Measurements from ENCODE around the gene GLTP. TPM values are rescaled to one million over a fixed set of nuclear protein-coding genes. Genes with fewer than 3 reads are reported as not detected.
"Not testable (repeated sequence)": the region's sequence is repeated elsewhere in the genome, so short reads cannot be mapped to it uniquely, and the experiment has no call there.

The GLTP gene
- 10 to 100 TPM; 22.2 to 23.8 TPM for total RNA-seq

GRCh38 chr12:109880043-109880931 is at the start of gene GLTP:
GLTP (minus strand) TSS chr12:109880541; CDS start chr12:109880374, 167 bp downstream.
- peak within 1 kb of the TSS; percentile 76 for H3K27ac Mint-ChIP-seq
- H3K27me3 Mint-ChIP-seq, result peaks cover 11% of the 10 kb centered on the region
- H3K4me1 Mint-ChIP-seq, result peaks cover 62% of the 10 kb centered on the region
- no peaks in the 10 kb centered on the region for H3K9me3 Mint-ChIP-seq
- peak within 1 kb of the TSS; percentile 97 for H3K4me3 Mint-ChIP-seq
- ChIA-PET POLR2A (interaction anchor here (1.0 to 1.6 kb wide), 4 partner anchors 8 to 17 kb away, joined by 3 to 5 read pairs (median 4); no protein-coding TSS in a partner anchor), CTCF (interaction anchor here (1.0 to 3.8 kb wide), 4 partner anchors 9 to 35 kb away, joined by 3 to 14 read pairs (median 6); no protein-coding TSS in a partner anchor)
- peaks cover 4% of the 10 kb centered on the region for H3K36me3 Mint-ChIP-seq (ENCODE audit: low read depth)
- DNase-seq, result peak; percentile 91

GRCh38 chr12:109929326-109929725 is 49.0 kb upstream of the GLTP start:
- CTCF ChIA-PET, result interaction anchor here (1.4 to 6.8 kb wide), 5 partner anchors 11 to 84 kb away, joined by 3 to 38 read pairs (median 5); no protein-coding TSS in a partner anchor
- POLR2A ChIA-PET, result interaction anchor here (1.4 kb wide), 1 partner anchor 28 kb away, joined by 4 read pairs; no protein-coding TSS in a partner anchor

GRCh38 chr12:109928058-109928656 is 47.8 kb upstream of the GLTP start:
- H3K27me3 Mint-ChIP-seq, result no peaks in the 10 kb centered on the region
- CTCF ChIA-PET, result interaction anchor here (0.8 to 6.8 kb wide), 12 partner anchors 8 to 122 kb away, joined by 3 to 38 read pairs (median 3); no protein-coding TSS in a partner anchor

More at GRCh38 chr12:109929326-109929725, 49.0 kb upstream of the GLTP start:
- H3K36me3 Mint-ChIP-seq (ENCODE audit: low read depth), result peaks cover 48% of the 10 kb centered on the region
- H3K4me3 Mint-ChIP-seq, H3K27ac Mint-ChIP-seq, DNase-seq, H3K9me3 Mint-ChIP-seq, H3K27me3 Mint-ChIP-seq, H3K4me1 Mint-ChIP-seq: not testable (repeated sequence)

GRCh38 chr12:109927622-109928021 is 47.3 kb upstream of the GLTP start:
- ChIA-PET CTCF (interaction anchor here (0.8 to 6.8 kb wide), 7 partner anchors 9 to 107 kb away, joined by 3 to 38 read pairs (median 5); no protein-coding TSS in a partner anchor), POLR2A (interaction anchor here (1.1 kb wide), 1 partner anchor 75 kb away, joined by 4 read pairs; no protein-coding TSS in a partner anchor)
- no peak overlapping the region for H3K4me3 Mint-ChIP-seq
- no peaks in the 10 kb centered on the region for H3K4me1 Mint-ChIP-seq
- no peak overlapping the region for H3K27ac Mint-ChIP-seq
- no peaks in the 10 kb centered on the region for H3K9me3 Mint-ChIP-seq
- DNase-seq, result peak; percentile 51
- H3K36me3 Mint-ChIP-seq (ENCODE audit: low read depth), result peaks cover 36% of the 10 kb centered on the region
- H3K27me3 Mint-ChIP-seq, result no peaks in the 10 kb centered on the region

More at GRCh38 chr12:109928058-109928656, 47.8 kb upstream of the GLTP start:
- Mint-ChIP-seq H3K4me3 (no peak overlapping the region), H3K27ac (no peak overlapping the region), H3K9me3 (no peaks in the 10 kb centered on the region), H3K4me1 (no peaks in the 10 kb centered on the region), H3K36me3 (ENCODE audit: low read depth) (peaks cover 41% of the 10 kb centered on the region)
- DNase-seq, result no peak
- POLR2A ChIA-PET, result interaction anchor here (1.0 to 1.4 kb wide), 2 partner anchors 25 to 27 kb away, joined by 3 to 4 read pairs; no protein-coding TSS in a partner anchor

DNA sequence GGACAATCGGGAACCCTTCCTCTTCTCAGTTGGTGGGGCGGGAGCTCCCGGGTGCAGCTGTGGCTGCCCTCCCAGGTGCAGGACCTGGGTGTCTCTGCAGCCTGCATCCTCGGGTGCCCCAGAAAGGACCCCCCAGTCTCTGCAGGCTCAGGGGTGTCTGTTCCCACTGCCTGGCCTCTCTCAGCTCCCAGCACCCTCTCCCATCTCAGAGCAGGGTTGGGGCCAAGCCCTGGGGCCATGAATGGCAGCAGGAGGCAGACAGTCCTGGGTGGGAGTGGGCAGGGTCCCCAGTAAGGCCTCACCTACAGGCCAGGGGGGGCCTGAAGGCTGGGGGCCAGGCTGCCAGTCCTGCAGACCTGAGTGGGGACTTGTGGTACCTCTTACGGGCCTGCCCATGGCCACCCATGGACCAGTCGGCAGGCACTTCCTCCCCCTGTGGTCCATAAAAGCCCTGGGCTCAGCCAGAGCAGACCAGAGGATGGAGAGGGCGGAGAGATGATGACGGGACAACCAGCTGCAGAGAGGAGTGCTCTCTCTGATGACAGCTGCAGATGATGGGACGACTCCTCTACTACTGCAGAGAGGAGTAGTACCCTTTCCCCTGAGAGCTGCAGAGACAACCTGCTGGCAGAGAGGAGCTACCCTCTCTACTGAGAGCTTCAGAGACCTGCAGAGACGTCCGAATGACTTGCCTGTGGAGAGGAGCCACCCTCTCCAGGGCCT is 46.3 kb upstream of the GLTP start:
- Mint-ChIP-seq H3K4me1 (no peaks in the 10 kb centered on the region), H3K27ac (no peak overlapping the region), H3K27me3 (no peaks in the 10 kb centered on the region), H3K36me3 (ENCODE audit: low read depth) (peaks cover 28% of the 10 kb centered on the region), H3K4me3 (no peak overlapping the region), H3K9me3 (no peaks in the 10 kb centered on the region)
- ChIA-PET CTCF (interaction anchor here (0.7 to 6.8 kb wide), 3 partner anchors 14 to 81 kb away, joined by 5 to 38 read pairs (median 12); no protein-coding TSS in a partner anchor), POLR2A (interaction anchor here (1.1 kb wide), 1 partner anchor 74 kb away, joined by 4 read pairs; no protein-coding TSS in a partner anchor)
- DNase-seq, result no peak

GRCh38 chr12:109926016-109926415 is 45.7 kb upstream of the GLTP start:
- no peak overlapping the region for H3K27ac Mint-ChIP-seq
- no peaks in the 10 kb centered on the region for H3K4me1 Mint-ChIP-seq
- ChIA-PET CTCF (interaction anchor here (6.8 kb wide), 1 partner anchor 73 kb away, joined by 38 read pairs; no protein-coding TSS in a partner anchor), POLR2A (no interaction called here)
- no peaks in the 10 kb centered on the region for H3K9me3 Mint-ChIP-seq
- H3K36me3 Mint-ChIP-seq (ENCODE audit: low read depth), result peaks cover 24% of the 10 kb centered on the region
- no peak overlapping the region for H3K4me3 Mint-ChIP-seq
- no peaks in the 10 kb centered on the region for H3K27me3 Mint-ChIP-seq
- DNase-seq, result no peak

DNA sequence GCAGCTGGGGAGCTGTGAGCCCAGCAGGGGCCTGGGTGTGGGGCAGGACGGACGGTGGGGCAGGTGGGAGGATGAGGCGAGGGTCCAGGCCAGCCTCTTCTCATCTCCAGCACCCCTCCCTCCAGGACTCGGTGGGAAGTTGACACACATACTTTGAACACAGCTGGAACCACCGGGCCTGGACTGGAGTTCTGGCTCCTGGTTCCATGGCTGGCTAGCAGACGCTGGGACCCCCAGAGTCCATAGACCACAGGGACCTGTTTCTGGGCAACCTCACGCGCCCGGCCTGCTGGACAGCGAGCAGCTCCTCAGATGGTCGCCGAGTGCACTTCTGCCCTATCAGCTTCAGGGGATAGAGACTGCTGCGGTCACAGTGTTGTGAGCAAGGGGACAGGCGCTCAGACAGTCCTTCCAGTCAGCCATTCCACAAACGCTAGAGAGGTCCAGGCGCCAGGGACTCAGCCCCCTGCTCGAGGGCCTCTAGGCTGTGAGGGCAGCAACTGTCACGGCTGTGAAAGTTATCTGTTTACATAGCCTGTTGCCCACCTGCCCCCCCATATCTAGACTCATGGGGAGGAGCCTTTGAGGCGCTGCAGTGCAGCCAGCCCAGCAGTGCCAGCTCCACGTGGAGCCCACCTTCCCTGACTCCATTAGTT is 45.0 kb upstream of the GLTP start:
- no peak for DNase-seq
- ChIA-PET POLR2A (no interaction called here), CTCF (interaction anchor here (6.8 kb wide), 1 partner anchor 72 kb away, joined by 38 read pairs; no protein-coding TSS in a partner anchor)

DNA sequence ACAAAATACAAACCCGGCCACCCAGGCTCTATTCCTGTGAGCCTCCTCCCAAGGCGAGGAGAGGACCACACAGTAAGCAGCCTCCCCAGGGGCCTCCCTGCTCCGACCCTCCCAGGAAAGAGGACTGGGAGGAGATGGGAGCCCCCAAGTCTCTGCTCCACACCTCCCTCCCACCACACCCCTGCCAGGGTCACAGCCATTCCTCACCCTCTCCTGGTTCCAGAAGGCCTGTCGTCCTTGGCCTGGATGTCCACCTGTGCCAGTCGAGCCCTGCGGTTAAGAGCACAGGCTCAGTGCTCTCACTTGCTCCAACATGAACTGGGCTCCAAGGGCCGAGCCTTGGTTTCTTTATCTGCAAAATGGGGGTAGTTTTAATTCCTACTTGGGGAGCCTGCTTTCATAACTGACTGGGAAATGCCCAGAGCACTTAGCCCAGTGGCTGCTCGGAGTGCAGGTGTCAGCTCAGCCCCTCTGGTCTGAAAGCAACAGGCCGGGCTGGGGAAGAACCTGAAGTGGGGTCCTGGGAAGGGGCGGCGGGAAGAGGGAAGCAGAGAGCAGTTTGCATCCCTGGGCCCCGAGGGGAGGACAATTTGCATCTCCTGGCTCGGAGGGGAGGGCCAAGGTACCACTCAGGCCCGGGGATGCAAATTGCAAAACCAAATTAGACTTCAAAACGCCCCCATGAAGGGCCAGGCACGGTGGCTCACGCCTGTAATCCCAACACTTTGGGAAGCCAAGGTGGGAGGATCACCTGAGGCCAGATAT is 43.3 kb upstream of the GLTP start:
- ChIA-PET POLR2A (no interaction called here), CTCF (interaction anchor here (6.8 kb wide), 1 partner anchor 70 kb away, joined by 38 read pairs; no protein-coding TSS in a partner anchor)
- H3K9me3 Mint-ChIP-seq, result no peaks in the 10 kb centered on the region
- H3K4me1 Mint-ChIP-seq, result no peaks in the 10 kb centered on the region
- no peak overlapping the region for H3K4me3 Mint-ChIP-seq
- DNase-seq, result no peak
- no peak overlapping the region for H3K27ac Mint-ChIP-seq
- no peaks in the 10 kb centered on the region for H3K27me3 Mint-ChIP-seq
- peaks cover 34% of the 10 kb centered on the region for H3K36me3 Mint-ChIP-seq (ENCODE audit: low read depth)

More for the DNA sequence above, 45.0 kb upstream of the GLTP start:
- Mint-ChIP-seq H3K27ac (no peak overlapping the region), H3K27me3 (no peaks in the 10 kb centered on the region), H3K36me3 (ENCODE audit: low read depth) (peaks cover 29% of the 10 kb centered on the region), H3K4me3 (no peak overlapping the region), H3K4me1 (no peaks in the 10 kb centered on the region), H3K9me3 (no peaks in the 10 kb centered on the region)

GRCh38 chr12:109923038-109923437 is 42.7 kb upstream of the GLTP start:
- CTCF ChIA-PET, result no interaction called here
- POLR2A ChIA-PET, result no interaction called here
- H3K9me3 Mint-ChIP-seq, result no peaks in the 10 kb centered on the region
- no peak for DNase-seq
- no peak overlapping the region for H3K27ac Mint-ChIP-seq
- no peaks in the 10 kb centered on the region for H3K27me3 Mint-ChIP-seq
- no peak overlapping the region for H3K4me3 Mint-ChIP-seq
- H3K4me1 Mint-ChIP-seq, result no peaks in the 10 kb centered on the region
- H3K36me3 Mint-ChIP-seq (ENCODE audit: low read depth), result peaks cover 36% of the 10 kb centered on the region

- Mint-ChIP-seq H3K27ac (no peak overlapping the region), H3K27me3 (no peaks in the 10 kb centered on the region), H3K4me1 (no peaks in the 10 kb centered on the region), H3K4me3 (no peak overlapping the region), H3K9me3 (no peaks in the 10 kb centered on the region), H3K36me3 (ENCODE audit: low read depth) (peaks cover 40% of the 10 kb centered on the region)
- ChIA-PET CTCF (interaction anchor here (0.8 kb wide), 1 partner anchor 68 kb away, joined by 3 read pairs; no protein-coding TSS in a partner anchor), POLR2A (no interaction called here)
- no peak for DNase-seq
These were observed 41.6 kb upstream of the GLTP start for GRCh38 chr12:109921982-109922381.

DNA sequence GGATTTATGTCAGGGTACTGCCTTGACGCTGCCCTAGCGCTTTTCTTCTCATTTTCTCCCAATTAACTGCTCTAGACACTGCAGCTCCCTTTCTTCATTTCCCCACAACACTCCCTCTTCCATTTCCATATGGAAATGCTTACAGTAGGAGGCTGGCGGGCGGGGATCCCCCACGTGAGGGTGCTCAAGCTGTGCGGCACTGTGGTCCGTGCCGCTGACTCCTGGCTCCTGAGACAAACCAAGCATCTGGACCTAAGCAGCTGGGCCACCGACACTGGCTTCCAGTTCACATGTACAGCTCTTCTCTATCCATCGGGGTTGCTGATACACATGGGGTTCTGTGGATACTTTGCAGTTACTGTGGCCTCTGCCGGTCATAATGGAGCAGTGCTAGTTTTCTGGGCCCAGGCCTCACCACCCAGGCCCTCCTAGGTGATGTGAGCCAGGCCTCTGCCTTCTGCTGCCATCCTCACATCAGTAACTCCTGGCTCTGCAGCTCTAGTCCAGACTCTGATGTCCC is 40.0 kb upstream of the GLTP start:
- no peaks in the 10 kb centered on the region for H3K27me3 Mint-ChIP-seq
- CTCF ChIA-PET, result interaction anchor here (0.9 to 1.5 kb wide), 4 partner anchors 8 to 75 kb away, joined by 3 to 5 read pairs (median 3); no protein-coding TSS in a partner anchor
- peaks cover 55% of the 10 kb centered on the region for H3K36me3 Mint-ChIP-seq (ENCODE audit: low read depth)
- H3K27ac Mint-ChIP-seq, result no peak overlapping the region
- no peak overlapping the region for H3K4me3 Mint-ChIP-seq
- DNase-seq, result no peak
- POLR2A ChIA-PET, result interaction anchor here (1.2 to 1.9 kb wide), 2 partner anchors 17 to 20 kb away, joined by 3 to 7 read pairs; partner anchors contain the start of gene TCHP
- H3K9me3 Mint-ChIP-seq, result no peaks in the 10 kb centered on the region
- H3K4me1 Mint-ChIP-seq, result no peaks in the 10 kb centered on the region
